Nephron (organoid): ENCODE measurements around the gene GSE1.

ENCODE experiments used
- H3K27ac Mint-ChIP-seq, 3 experiments: 2 replicates each; pipeline ENCODE4 v1.8.0; 2020; ENCODE audit warnings: mixed read lengths in 3 of 3, mild to moderate bottlenecking in 2 of 3, moderate library complexity in 1 of 3
- H3K27me3 Mint-ChIP-seq: 2 replicates; pipeline ENCODE4 v1.8.0; 2021; ENCODE audit warnings: low read depth, mild to moderate bottlenecking, moderate library complexity, mixed read lengths
- H3K36me3 Mint-ChIP-seq: 2 replicates; pipeline ENCODE4 v1.8.0; 2020; ENCODE audit warnings: low read depth, mixed read lengths
- H3K4me1 Mint-ChIP-seq: 2 replicates; pipeline ENCODE4 v1.8.0; 2020; ENCODE audit warnings: mixed read lengths
- H3K4me3 Mint-ChIP-seq, 3 experiments: 2 replicates each; pipeline ENCODE4 v1.8.0; 2020; ENCODE audit warnings: mild to moderate bottlenecking in 3 of 3, mixed read lengths in 3 of 3, moderate library complexity in 2 of 3
- H3K9me3 Mint-ChIP-seq: 2 replicates; pipeline ENCODE4 v1.8.0; 2020; ENCODE audit warnings: mixed read lengths
- CTCF ChIP-seq, 3 experiments: fragments of 200-600 bp; sonication (generic); IDR thresholded peaks; one replicate each; pipeline ENCODE4 v1.5.0; 2021; ENCODE audit warnings: antibody characterized with exemption in 3 of 3; ENCODE audit not compliant: unreplicated experiment in 3 of 3

The GSE1 gene

GRCh38 chr16:85717393-85718152, 104.5 kb downstream of the GSE1 start:
- Mint-ChIP-seq H3K4me3 (peak overlapping the region in 1 of 3 experiments; percentile 36), H3K27ac (peak overlapping the region in 2 of 3 experiments; percentile 68 to 74), H3K9me3 (peaks cover 2% of the 10 kb centered on the region), H3K27me3 (peaks cover 31% of the 10 kb centered on the region), H3K36me3 (no peaks in the 10 kb centered on the region), H3K4me1 (peaks cover 22% of the 10 kb centered on the region)
- peak; percentile 68 to 76 (median 73) for TF ChIP-seq CTCF (IDR thresholded peaks at IDR 0.05; ENCODE audit: unreplicated experiment in 3 of 3)

- no peaks in the 10 kb centered on the region for H3K36me3 Mint-ChIP-seq
- peaks cover 21% of the 10 kb centered on the region for H3K4me1 Mint-ChIP-seq
- peak overlapping the region in 2 of 3 experiments; percentile 68 to 74 for H3K27ac Mint-ChIP-seq
- TF ChIP-seq CTCF (IDR thresholded peaks at IDR 0.05; ENCODE audit: unreplicated experiment in 3 of 3): no peak
- H3K9me3 Mint-ChIP-seq: no peaks in the 10 kb centered on the region
- H3K4me3 Mint-ChIP-seq: no peak overlapping the region
- H3K27me3 Mint-ChIP-seq: peaks cover 26% of the 10 kb centered on the region
These were observed 105.0 kb downstream of the GSE1 start for GRCh38 chr16:85718153-85718477.

- Mint-ChIP-seq H3K27ac (peak overlapping the region in 1 of 3 experiments; percentile 68), H3K4me1 (peaks cover 19% of the 10 kb centered on the region), H3K9me3 (no peaks in the 10 kb centered on the region), H3K27me3 (peaks cover 21% of the 10 kb centered on the region), H3K36me3 (no peaks in the 10 kb centered on the region), H3K4me3 (no peak overlapping the region)
- peak; percentile 45 to 52 (median 46) for TF ChIP-seq CTCF (IDR thresholded peaks at IDR 0.05; ENCODE audit: unreplicated experiment in 3 of 3)
These were observed 105.6 kb downstream of the GSE1 start for GRCh38 chr16:85718682-85719081.

GRCh38 chr16:85719605-85720301, 106.6 kb downstream of the GSE1 start:
- no peak for TF ChIP-seq CTCF (IDR thresholded peaks at IDR 0.05; ENCODE audit: unreplicated experiment in 3 of 3)
- Mint-ChIP-seq H3K27me3 (peaks cover 28% of the 10 kb centered on the region), H3K27ac (no peak overlapping the region), H3K9me3 (no peaks in the 10 kb centered on the region), H3K4me3 (no peak overlapping the region), H3K36me3 (no peaks in the 10 kb centered on the region), H3K4me1 (peaks cover 19% of the 10 kb centered on the region)

- Mint-ChIP-seq H3K4me1 (peaks cover 15% of the 10 kb centered on the region), H3K27ac (no peak overlapping the region), H3K4me3 (no peak overlapping the region), H3K9me3 (no peaks in the 10 kb centered on the region), H3K27me3 (peaks cover 23% of the 10 kb centered on the region), H3K36me3 (no peaks in the 10 kb centered on the region)
- TF ChIP-seq CTCF (IDR thresholded peaks at IDR 0.05; ENCODE audit: unreplicated experiment in 3 of 3): no peak
These were observed 107.1 kb downstream of the GSE1 start for GRCh38 chr16:85720302-85720637.
